ENCODE data around the gene DHX57.

Gene DHX57

GRCh38 chr2:38815936-38816335 lies 59.8 kb downstream of the DHX57 start:
- TF ChIP-seq USF1 (IDR thresholded peaks at IDR 0.05) (no peak), EGR1 (IDR thresholded peaks at IDR 0.05) (no peak), ZBTB7A (IDR thresholded peaks at IDR 0.05; ENCODE audit: low read depth) (no peak), TEAD4 (IDR thresholded peaks at IDR 0.05) (no peak), RAD21 (IDR thresholded peaks at IDR 0.05; ENCODE audit: low read depth) (no peak), REST (IDR thresholded peaks at IDR 0.05; ENCODE audit: low read depth) (no peak), CREB1 (IDR thresholded peaks at IDR 0.05; ENCODE audit: low read depth) (no peak), EP300 (IDR thresholded peaks at IDR 0.05; ENCODE audit: borderline replicate concordance) (no peak)

GRCh38 chr2:38810488-38810887 lies 65.2 kb downstream of the DHX57 start:
- no peak for TF ChIP-seq YY1 (IDR thresholded peaks at IDR 0.05; ENCODE audit: low read depth)
- no peak for TF ChIP-seq FOXM1 (IDR thresholded peaks at IDR 0.05; ENCODE audit: borderline replicate concordance, low read depth)
- no peak for TF ChIP-seq EP300 (IDR thresholded peaks at IDR 0.05; ENCODE audit: borderline replicate concordance)
- no peak for TF ChIP-seq TAF1 (IDR thresholded peaks at IDR 0.05; ENCODE audit: low read depth)
- no peak for TF ChIP-seq EGR1 (IDR thresholded peaks at IDR 0.05)
- TF ChIP-seq CREB1 (IDR thresholded peaks at IDR 0.05; ENCODE audit: low read depth) = no peak
- no peak for TF ChIP-seq TEAD4 (IDR thresholded peaks at IDR 0.05)
- TF ChIP-seq MAX (IDR thresholded peaks at IDR 0.05) = no peak
- no peak for TF ChIP-seq NFIC (IDR thresholded peaks at IDR 0.05)
- TF ChIP-seq REST (IDR thresholded peaks at IDR 0.05; ENCODE audit: low read depth) = no peak
- TF ChIP-seq ZBTB7A (IDR thresholded peaks at IDR 0.05; ENCODE audit: low read depth) = no peak
- TF ChIP-seq RAD21 (IDR thresholded peaks at IDR 0.05; ENCODE audit: low read depth) = no peak

GRCh38 chr2:38808677-38809076 lies 67.1 kb downstream of the DHX57 start:
- TF ChIP-seq ZBTB7A (IDR thresholded peaks at IDR 0.05; ENCODE audit: low read depth) = no peak
- no peak for TF ChIP-seq TAF1 (IDR thresholded peaks at IDR 0.05; ENCODE audit: low read depth)
- TF ChIP-seq CREB1 (IDR thresholded peaks at IDR 0.05; ENCODE audit: low read depth) = no peak
- no peak for TF ChIP-seq CEBPB (IDR thresholded peaks at IDR 0.05)
- no peak for TF ChIP-seq EGR1 (IDR thresholded peaks at IDR 0.05)

- TF ChIP-seq TAF1 (IDR thresholded peaks at IDR 0.05; ENCODE audit: low read depth) = no peak
- TF ChIP-seq EP300 (IDR thresholded peaks at IDR 0.05; ENCODE audit: borderline replicate concordance) = no peak
- no peak for TF ChIP-seq MAX (IDR thresholded peaks at IDR 0.05)
- no peak for TF ChIP-seq TCF12 (IDR thresholded peaks at IDR 0.05; ENCODE audit: low read depth)
- no peak for TF ChIP-seq REST (IDR thresholded peaks at IDR 0.05; ENCODE audit: low read depth)
- no peak for TF ChIP-seq YY1 (IDR thresholded peaks at IDR 0.05; ENCODE audit: low read depth)
- TF ChIP-seq EGR1 (IDR thresholded peaks at IDR 0.05) = no peak
- TF ChIP-seq TEAD4 (IDR thresholded peaks at IDR 0.05) = no peak
- no peak for TF ChIP-seq ZBTB7A (IDR thresholded peaks at IDR 0.05; ENCODE audit: low read depth)
- no peak for TF ChIP-seq FOXM1 (IDR thresholded peaks at IDR 0.05; ENCODE audit: borderline replicate concordance, low read depth)
- no peak for TF ChIP-seq NFIC (IDR thresholded peaks at IDR 0.05)
- TF ChIP-seq CREB1 (IDR thresholded peaks at IDR 0.05; ENCODE audit: low read depth) = no peak
- TF ChIP-seq CEBPB (IDR thresholded peaks at IDR 0.05) = no peak
- no peak for TF ChIP-seq RAD21 (IDR thresholded peaks at IDR 0.05; ENCODE audit: low read depth)
- TF ChIP-seq USF1 (IDR thresholded peaks at IDR 0.05) = no peak
These were observed 69.0 kb downstream of the DHX57 start for GRCh38 chr2:38806733-38807059.
